ENCODE data around the gene DSE.

The DSE gene

DNA sequence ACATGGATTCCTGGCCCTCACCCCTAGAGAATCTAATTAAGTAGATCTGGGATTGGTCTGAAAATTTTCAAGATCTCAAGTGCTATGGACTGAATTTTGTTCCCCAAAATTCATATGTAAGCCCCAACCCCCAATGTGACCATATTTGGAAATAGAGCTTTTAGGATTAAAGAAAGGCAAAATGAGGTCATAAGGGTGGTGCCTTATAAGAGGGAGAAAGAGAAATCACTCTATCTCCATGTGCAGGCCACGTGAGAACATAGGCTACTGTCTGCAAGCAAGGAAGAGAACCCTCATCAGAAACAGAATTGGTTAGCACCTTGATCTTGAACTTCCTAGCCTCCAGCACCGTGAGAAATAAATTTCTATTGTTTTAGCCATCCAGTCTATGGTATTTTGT is 8.5 kb upstream of the DSE start:
- Histone ChIP-seq H3K36me3 (ENCODE audit: control insufficient read depth, insufficient read depth, low read length, severe bottlenecking) (no peaks in the 10 kb centered on the region), H3K27me3 (replicated peaks; ENCODE audit: control insufficient read depth, insufficient read depth, low read length) (no peaks in the 10 kb centered on the region), H3K4me1 (ENCODE audit: control insufficient read depth, insufficient read depth, low read length) (peaks cover 16% of the 10 kb centered on the region), H3K9me3 (ENCODE audit: control insufficient read depth, low read length) (no peaks in the 10 kb centered on the region), H3K9ac (ENCODE audit: low read length) (no peak overlapping the region), H3K4me3 (ENCODE audit: low read length) (no peak overlapping the region)
- no peak for DNase-seq (ENCODE audit: low read depth)

DNA sequence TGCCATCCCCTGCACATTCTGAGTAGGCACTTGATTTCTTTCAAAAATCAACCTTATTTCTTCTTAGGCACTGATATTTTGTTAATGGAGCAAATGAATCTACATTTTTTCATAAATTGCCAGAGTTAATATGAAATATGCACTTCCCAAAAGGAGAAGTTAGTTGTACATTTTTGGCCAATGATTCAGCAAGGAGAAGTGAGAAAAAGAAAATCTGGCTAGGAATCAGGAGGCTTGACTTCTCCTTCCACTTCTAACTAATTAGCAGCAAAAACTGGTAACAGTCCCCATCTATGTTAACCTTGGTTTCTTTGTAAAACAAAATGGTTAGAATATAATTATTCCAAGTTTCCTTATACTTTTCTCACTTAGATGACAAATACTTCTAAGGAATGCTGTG is 7.0 kb upstream of the DSE start:
- Histone ChIP-seq H3K27me3 (replicated peaks; ENCODE audit: control insufficient read depth, insufficient read depth, low read length) (no peaks in the 10 kb centered on the region), H3K9ac (ENCODE audit: low read length) (peak overlapping the region; percentile 22), H3K4me3 (ENCODE audit: low read length) (peak overlapping the region; percentile 57), H3K9me3 (ENCODE audit: control insufficient read depth, low read length) (no peaks in the 10 kb centered on the region), H3K36me3 (ENCODE audit: control insufficient read depth, insufficient read depth, low read length, severe bottlenecking) (no peaks in the 10 kb centered on the region), H3K4me1 (ENCODE audit: control insufficient read depth, insufficient read depth, low read length) (peaks cover 16% of the 10 kb centered on the region)
- DNase-seq (ENCODE audit: low read depth) = peak; percentile 61

DNA sequence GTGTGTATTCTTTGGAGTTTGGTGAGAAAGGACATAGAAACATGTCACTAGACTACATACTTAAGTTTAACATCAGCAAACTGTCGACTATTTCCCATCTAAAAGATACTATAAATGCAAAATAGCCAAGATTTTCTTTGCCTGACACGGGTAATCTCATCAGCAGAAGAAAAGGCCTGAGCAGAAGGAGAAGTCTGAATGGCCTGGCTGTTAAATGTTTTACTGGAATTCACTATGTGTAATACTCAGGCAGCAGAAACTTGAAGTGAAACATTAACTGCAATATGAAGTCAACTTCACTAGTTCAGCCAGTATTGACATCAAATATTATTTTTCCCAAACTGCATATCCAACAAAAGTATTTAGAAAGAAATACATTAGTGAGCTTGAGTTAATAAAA is 6.4 kb upstream of the DSE start:
- H3K4me1 ChIP-seq (ENCODE audit: control insufficient read depth, insufficient read depth, low read length) = peaks cover 16% of the 10 kb centered on the region
- peak overlapping the region; percentile 57 for H3K4me3 ChIP-seq (ENCODE audit: low read length)
- peak; percentile 27 for DNase-seq (ENCODE audit: low read depth)
- no peaks in the 10 kb centered on the region for H3K36me3 ChIP-seq (ENCODE audit: control insufficient read depth, insufficient read depth, low read length, severe bottlenecking)
- H3K27me3 ChIP-seq (replicated peaks; ENCODE audit: control insufficient read depth, insufficient read depth, low read length) = no peaks in the 10 kb centered on the region
- H3K9me3 ChIP-seq (ENCODE audit: control insufficient read depth, low read length) = no peaks in the 10 kb centered on the region
- no peak overlapping the region for H3K9ac ChIP-seq (ENCODE audit: low read length)

DNA sequence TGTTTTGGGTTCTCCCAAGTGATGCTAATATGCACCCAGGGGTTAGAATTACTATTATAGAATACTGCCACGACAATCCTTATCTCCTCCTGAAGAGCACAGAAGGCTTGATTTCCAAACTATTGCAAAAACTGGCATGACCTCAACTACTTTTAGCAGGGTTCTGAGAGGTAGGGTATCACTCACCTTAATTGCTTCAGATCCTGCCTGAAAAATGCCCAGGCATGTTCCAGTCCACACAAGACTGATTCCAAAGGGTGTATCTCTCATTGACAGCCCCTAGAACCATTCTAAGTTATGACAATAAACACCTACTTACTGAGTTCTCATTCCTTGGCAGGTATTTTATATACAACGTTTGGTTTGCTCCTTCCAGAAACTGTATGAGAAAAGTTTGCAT is 5.0 kb upstream of the DSE start:
- H3K36me3 ChIP-seq (ENCODE audit: control insufficient read depth, insufficient read depth, low read length, severe bottlenecking) = no peaks in the 10 kb centered on the region

DNA sequence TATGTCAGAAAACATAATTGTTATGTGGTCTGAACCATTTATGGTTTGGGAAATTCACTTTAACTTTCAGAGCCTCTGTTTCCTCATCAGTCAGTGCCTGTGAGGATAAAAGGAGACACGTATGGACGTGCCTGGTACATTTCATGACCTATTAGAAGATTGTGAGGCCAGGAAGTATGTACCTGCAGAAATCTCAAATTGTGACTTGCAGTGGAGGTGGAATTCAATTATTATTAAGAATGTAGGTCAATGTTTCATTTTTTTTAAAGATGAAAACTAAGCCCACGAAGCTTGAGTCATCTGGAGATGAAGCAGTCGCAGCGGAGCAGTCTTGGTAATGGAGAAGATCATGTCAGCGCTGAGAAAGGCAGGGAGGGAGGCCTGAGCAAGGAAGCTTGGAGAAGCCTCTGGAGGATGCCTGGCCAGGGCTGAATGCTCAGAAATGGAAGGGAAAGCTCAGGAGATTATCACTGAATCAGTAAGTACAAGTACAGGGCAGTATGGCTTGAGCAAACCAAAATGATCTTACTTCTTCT is 3.9 kb upstream of the DSE start:
- Histone ChIP-seq H3K27me3 (replicated peaks; ENCODE audit: control insufficient read depth, insufficient read depth, low read length) (no peaks in the 10 kb centered on the region), H3K4me1 (ENCODE audit: control insufficient read depth, insufficient read depth, low read length) (peaks cover 23% of the 10 kb centered on the region), H3K9me3 (ENCODE audit: control insufficient read depth, low read length) (no peaks in the 10 kb centered on the region), H3K4me3 (ENCODE audit: low read length) (no peak overlapping the region), H3K9ac (ENCODE audit: low read length) (no peak overlapping the region), H3K36me3 (ENCODE audit: control insufficient read depth, insufficient read depth, low read length, severe bottlenecking) (no peaks in the 10 kb centered on the region)
- DNase-seq (ENCODE audit: low read depth) = no peak

More for the DNA sequence above, 5.0 kb upstream of the DSE start:
- no peak overlapping the region for H3K9ac ChIP-seq (ENCODE audit: low read length)
- no peaks in the 10 kb centered on the region for H3K9me3 ChIP-seq (ENCODE audit: control insufficient read depth, low read length)
- no peak overlapping the region for H3K4me3 ChIP-seq (ENCODE audit: low read length)
- H3K27me3 ChIP-seq (replicated peaks; ENCODE audit: control insufficient read depth, insufficient read depth, low read length) = no peaks in the 10 kb centered on the region
- peaks cover 23% of the 10 kb centered on the region for H3K4me1 ChIP-seq (ENCODE audit: control insufficient read depth, insufficient read depth, low read length)
- DNase-seq (ENCODE audit: low read depth) = no peak

DNA sequence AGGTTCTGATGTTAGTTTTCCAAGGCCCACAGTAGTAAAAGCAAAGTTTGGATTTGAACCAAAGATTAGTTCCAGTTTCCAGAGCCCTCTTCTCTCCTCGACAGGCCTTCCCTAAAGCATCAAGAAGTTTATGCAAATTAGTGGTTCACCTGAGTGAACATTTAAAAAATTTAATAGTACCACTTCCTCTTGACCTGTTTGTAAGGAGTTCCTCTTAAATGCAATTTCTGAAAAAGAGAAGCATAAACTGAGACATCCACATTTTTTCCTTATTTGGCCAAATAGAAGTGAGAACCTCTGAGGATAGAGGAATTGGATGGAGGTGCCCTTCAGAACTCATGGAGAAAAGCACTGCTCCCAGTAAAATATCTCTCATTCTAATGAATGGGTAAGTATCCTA is 1.2 kb upstream of the DSE start:
- no peaks in the 10 kb centered on the region for H3K36me3 ChIP-seq (ENCODE audit: control insufficient read depth, insufficient read depth, low read length, severe bottlenecking)
- peak overlapping the region; percentile 98 for H3K9ac ChIP-seq (ENCODE audit: low read length)
- no peaks in the 10 kb centered on the region for H3K27me3 ChIP-seq (replicated peaks; ENCODE audit: control insufficient read depth, insufficient read depth, low read length)
- no peaks in the 10 kb centered on the region for H3K9me3 ChIP-seq (ENCODE audit: control insufficient read depth, low read length)
- no peak for DNase-seq (ENCODE audit: low read depth)
- peak overlapping the region; percentile 97 for H3K4me3 ChIP-seq (ENCODE audit: low read length)
- peaks cover 21% of the 10 kb centered on the region for H3K4me1 ChIP-seq (ENCODE audit: control insufficient read depth, insufficient read depth, low read length)

DNA sequence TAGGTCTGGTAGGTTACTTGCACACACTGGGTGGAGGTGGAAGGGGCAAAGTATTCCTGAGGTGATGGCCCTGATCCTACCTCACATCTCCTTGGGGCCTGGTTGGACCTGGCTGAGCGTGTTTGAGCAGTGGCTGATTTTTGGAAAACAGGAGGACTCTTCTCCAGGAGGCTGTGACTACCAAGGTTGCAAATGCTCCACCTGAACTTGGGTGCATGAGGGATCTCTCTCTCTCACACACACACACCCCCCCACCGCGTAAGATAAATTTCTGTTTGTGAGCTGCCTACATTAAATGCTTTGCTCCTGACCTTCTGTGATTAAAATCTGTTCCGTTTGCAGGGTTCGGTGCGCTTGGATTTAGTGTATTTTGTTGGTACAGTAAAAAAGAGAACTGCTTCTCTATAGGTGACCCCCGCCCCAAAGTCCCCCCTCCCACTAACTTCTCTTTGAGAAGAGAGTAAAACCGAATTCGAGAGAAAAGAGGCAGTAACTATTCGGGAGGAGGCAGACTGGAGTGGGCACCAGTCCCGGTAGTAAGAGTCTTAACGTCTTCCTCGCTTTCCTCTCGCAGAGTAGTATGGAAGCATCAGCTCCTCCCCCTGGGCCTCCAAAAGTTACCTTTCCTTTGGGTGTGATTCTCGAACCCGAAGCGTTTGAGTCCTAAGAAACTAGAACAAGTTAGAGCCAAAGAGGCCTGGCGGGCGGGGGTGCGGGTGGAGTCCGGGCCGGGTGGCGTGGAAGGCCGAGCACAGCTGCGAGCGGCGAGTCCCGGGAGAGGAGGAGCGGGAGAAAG is 585 bp upstream of the DSE start:
- Histone ChIP-seq H3K4me1 (ENCODE audit: control insufficient read depth, insufficient read depth, low read length) (peaks cover 21% of the 10 kb centered on the region), H3K27me3 (replicated peaks; ENCODE audit: control insufficient read depth, insufficient read depth, low read length) (no peaks in the 10 kb centered on the region), H3K36me3 (ENCODE audit: control insufficient read depth, insufficient read depth, low read length, severe bottlenecking) (no peaks in the 10 kb centered on the region), H3K9me3 (ENCODE audit: control insufficient read depth, low read length) (no peaks in the 10 kb centered on the region), H3K9ac (ENCODE audit: low read length) (peak overlapping the region; percentile 98), H3K4me3 (ENCODE audit: low read length) (peak overlapping the region; percentile 97)
- peak; percentile 29 for DNase-seq (ENCODE audit: low read depth)

DNA sequence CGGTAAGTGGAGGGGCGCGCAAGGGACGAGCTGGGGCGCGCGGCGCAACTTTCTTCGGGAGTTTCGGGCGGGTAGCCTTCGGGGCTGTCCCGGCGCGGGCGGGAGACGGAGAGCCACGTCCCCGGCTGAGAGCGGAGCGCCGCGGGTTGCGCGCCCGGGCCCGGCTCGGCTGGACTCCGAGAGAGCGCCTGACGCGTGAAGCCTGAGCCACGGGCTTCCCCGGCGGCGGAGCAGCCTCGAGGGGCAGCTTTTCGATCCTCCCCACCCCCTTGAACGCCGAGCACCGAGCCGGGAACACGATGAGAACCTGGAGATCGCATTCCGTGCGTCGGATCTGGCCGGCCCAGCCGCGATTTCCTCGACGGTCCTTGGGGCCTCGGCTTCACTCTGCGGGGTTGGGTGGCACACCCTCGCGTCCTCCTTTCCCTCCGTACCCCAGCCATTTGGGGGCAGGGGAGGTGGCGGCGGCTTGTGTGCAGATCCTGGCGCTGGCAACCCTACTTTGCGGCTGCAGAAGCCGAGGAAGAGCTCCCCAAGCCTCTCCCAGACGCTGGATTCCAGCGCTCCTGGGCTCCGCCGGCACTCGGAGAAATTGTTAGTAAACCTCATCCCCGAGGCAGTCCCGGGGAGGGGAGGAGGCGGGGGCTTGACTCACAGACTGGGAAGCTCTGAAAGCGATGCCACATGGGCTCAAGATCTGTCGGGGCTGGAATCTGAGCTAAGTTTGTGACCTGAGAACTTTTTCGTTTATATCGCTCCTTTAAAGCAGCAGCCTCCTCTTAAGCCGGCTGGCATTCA is 572 bp downstream of the DSE start:
- peaks cover 11% of the 10 kb centered on the region for H3K36me3 ChIP-seq (ENCODE audit: control insufficient read depth, insufficient read depth, low read length, severe bottlenecking)
- peak overlapping the region; percentile 97 for H3K4me3 ChIP-seq (ENCODE audit: low read length)
- H3K9me3 ChIP-seq (ENCODE audit: control insufficient read depth, low read length) = no peaks in the 10 kb centered on the region
- H3K9ac ChIP-seq (ENCODE audit: low read length) = peak overlapping the region; percentile 98
- DNase-seq (ENCODE audit: low read depth) = peak; percentile 96
- no peaks in the 10 kb centered on the region for H3K27me3 ChIP-seq (replicated peaks; ENCODE audit: control insufficient read depth, insufficient read depth, low read length)
- peaks cover 21% of the 10 kb centered on the region for H3K4me1 ChIP-seq (ENCODE audit: control insufficient read depth, insufficient read depth, low read length)

DNA sequence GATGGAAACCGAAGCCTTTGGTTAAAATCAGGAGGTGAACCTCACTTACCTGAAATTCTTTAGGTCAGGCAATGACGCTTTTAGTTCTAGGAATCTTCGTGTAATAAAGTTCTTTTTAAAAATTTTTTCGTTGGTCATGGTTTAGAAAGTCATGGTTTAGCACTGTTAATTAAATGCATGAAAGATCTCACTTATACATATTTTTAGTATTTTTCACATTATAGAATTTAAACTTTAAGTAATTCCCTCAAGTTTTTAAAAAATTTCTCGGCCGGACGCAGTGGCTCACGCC is 1.1 kb downstream of the DSE start:
- H3K4me1 ChIP-seq (ENCODE audit: control insufficient read depth, insufficient read depth, low read length) = peaks cover 21% of the 10 kb centered on the region
- no peaks in the 10 kb centered on the region for H3K27me3 ChIP-seq (replicated peaks; ENCODE audit: control insufficient read depth, insufficient read depth, low read length)
- peak overlapping the region; percentile 98 for H3K9ac ChIP-seq (ENCODE audit: low read length)
- DNase-seq (ENCODE audit: low read depth) = no peak
- H3K9me3 ChIP-seq (ENCODE audit: control insufficient read depth, low read length) = no peaks in the 10 kb centered on the region
- H3K36me3 ChIP-seq (ENCODE audit: control insufficient read depth, insufficient read depth, low read length, severe bottlenecking) = peaks cover 15% of the 10 kb centered on the region
- H3K4me3 ChIP-seq (ENCODE audit: low read length) = peak overlapping the region; percentile 97

DNA sequence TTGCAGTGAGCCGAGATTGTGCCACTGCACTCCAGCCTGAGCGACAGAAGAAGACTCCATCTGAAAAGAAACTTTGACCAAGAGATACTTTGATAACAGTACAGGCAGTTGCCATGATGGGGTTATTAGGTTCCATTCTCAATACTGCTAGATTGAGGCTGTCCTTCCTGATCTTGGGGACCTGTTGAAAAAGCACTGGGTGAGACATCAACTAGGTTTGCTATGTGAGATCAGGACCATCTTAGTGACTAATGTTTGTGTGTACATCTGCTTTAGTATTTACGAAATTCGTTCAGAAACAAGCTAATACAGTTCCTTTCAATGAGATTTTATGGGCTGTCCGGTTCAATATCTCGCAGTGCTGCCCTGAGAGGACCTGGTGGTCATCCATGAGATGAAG is 2.6 kb downstream of the DSE start:
- H3K9ac ChIP-seq (ENCODE audit: low read length) = no peak overlapping the region
- peaks cover 21% of the 10 kb centered on the region for H3K4me1 ChIP-seq (ENCODE audit: control insufficient read depth, insufficient read depth, low read length)
- no peaks in the 10 kb centered on the region for H3K27me3 ChIP-seq (replicated peaks; ENCODE audit: control insufficient read depth, insufficient read depth, low read length)
- peaks cover 15% of the 10 kb centered on the region for H3K36me3 ChIP-seq (ENCODE audit: control insufficient read depth, insufficient read depth, low read length, severe bottlenecking)
- no peak for DNase-seq (ENCODE audit: low read depth)
- H3K9me3 ChIP-seq (ENCODE audit: control insufficient read depth, low read length) = no peaks in the 10 kb centered on the region
- peak overlapping the region; percentile 34 for H3K4me3 ChIP-seq (ENCODE audit: low read length)

DNA sequence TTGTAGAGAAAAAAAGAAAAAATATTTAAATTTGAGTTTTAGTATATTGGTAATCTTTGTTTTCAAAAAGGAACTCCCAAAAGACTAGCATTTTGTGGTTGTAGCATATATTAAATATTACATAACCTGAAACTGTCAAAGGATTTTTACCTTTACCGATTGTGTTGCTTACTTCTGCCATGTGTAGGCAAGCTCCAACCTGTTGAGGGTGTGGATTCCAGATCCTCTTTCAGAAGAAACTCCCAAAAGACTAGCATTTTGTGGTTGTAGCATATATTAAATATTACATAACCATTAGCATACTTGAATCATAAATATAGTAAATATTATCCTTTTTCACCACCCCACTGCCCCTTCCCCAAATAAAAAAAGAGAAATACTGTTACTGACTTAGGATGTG is 3.2 kb downstream of the DSE start:
- H3K4me3 ChIP-seq (ENCODE audit: low read length) = no peak overlapping the region
- no peak for DNase-seq (ENCODE audit: low read depth)
- H3K36me3 ChIP-seq (ENCODE audit: control insufficient read depth, insufficient read depth, low read length, severe bottlenecking) = peaks cover 15% of the 10 kb centered on the region
- no peaks in the 10 kb centered on the region for H3K9me3 ChIP-seq (ENCODE audit: control insufficient read depth, low read length)
- peaks cover 21% of the 10 kb centered on the region for H3K4me1 ChIP-seq (ENCODE audit: control insufficient read depth, insufficient read depth, low read length)
- H3K27me3 ChIP-seq (replicated peaks; ENCODE audit: control insufficient read depth, insufficient read depth, low read length) = no peaks in the 10 kb centered on the region
- no peak overlapping the region for H3K9ac ChIP-seq (ENCODE audit: low read length)
